K562 (cell line): ENCODE results near the gene LTK. TPM values are rescaled to one million over a fixed set of nuclear protein-coding genes. Genes with fewer than 3 reads are reported as not detected.

Experiments used
- ATAC-seq: fragments of 200-7000 bp; cut with Tn5 transposase; 3 replicates; pipeline ENCODE4 v1.9.1; 2020; ENCODE audit warnings: moderate library complexity
- BruUV-seq: library from RNA; stranded (reverse); fragments of 400-500 nt; replicated peaks from 2 replicates; lab custom pipeline; 2021; lab: Mats Ljungman, UMichigan
- CTCF ChIA-PET: fragments of 300-600 bp; formaldehyde crosslinking; extraction: SDS; loops from one replicate; lab custom pipeline; 2021; ENCODE audit warnings: low intra/inter-chr PET ratio; lab: Yijun Ruan, JAX
- POLR2A ChIA-PET: fragments of 300-600, 350-650 bp; sonication (Branson Sonifier 250); formaldehyde crosslinking; extraction: SDS; loops from one replicate; lab custom pipeline; 2021; ENCODE audit warnings: antibody characterized with exemption, inconsistent platforms; lab: Yijun Ruan, JAX
- DNase-seq, 4 experiments: peaks; one replicate each; pipeline versions ENCODE4 v3.0.0 to v3.0.0-alpha.2; 2011 to 2018; ENCODE audit warnings: low spot score in 3 of 4, mixed read lengths in 3 of 4; ENCODE audit errors: extremely low read depth in 1 of 4
- FAIRE-seq: peaks from 2 replicates; lab custom pipeline; 2011; peaks lifted over from hg19 to GRCh38; lab: Jason Lieb, UNC
- H2AFZ ChIP-seq: 2 replicates; pipeline ENCODE4 v1.6.0; 2011; ENCODE audit warnings: low read depth, low read length, control low read depth, inconsistent platforms
- H3K27ac ChIP-seq: fragments of 200-600 bp; 3 replicates; pipeline ENCODE4 v1.8.0; 2011; ENCODE audit warnings: low read depth, mild to moderate bottlenecking, control low read depth, inconsistent platforms, low read length, moderate library complexity, mixed read lengths; ENCODE audit errors: extremely low read depth
- H3K27me3 ChIP-seq, 2 experiments: fragments of 300-600 bp in 1 of 2; 2 replicates in 1 of 2; 3 replicates in 1 of 2; pipeline versions ENCODE4 v1.6.0 to v1.8.0; 2011; ENCODE audit warnings: inconsistent platforms in 2 of 2, low read length in 2 of 2, mild to moderate bottlenecking in 1 of 2, mixed read lengths in 1 of 2, moderate library complexity in 1 of 2; ENCODE audit not compliant: control insufficient read depth in 2 of 2, insufficient read depth in 2 of 2
- H3K36me3 ChIP-seq: fragments of 300-600 bp; 3 replicates; pipeline ENCODE4 v1.8.0; 2011; ENCODE audit warnings: mild to moderate bottlenecking, low read length, inconsistent platforms; ENCODE audit not compliant: control insufficient read depth, insufficient read depth
- H3K4me1 ChIP-seq, 2 experiments: fragments of 200-600 bp in 1 of 2; replicated peaks in 1 of 2; 2 replicates in 1 of 2; 3 replicates in 1 of 2; pipeline versions ENCODE4 v1.5.1 to v1.8.0; 2011; ENCODE audit warnings: inconsistent platforms in 2 of 2, low read length in 2 of 2, mild to moderate bottlenecking in 1 of 2, mixed read lengths in 1 of 2, moderate library complexity in 1 of 2; ENCODE audit not compliant: control insufficient read depth in 2 of 2, insufficient read depth in 2 of 2
- H3K4me2 ChIP-seq: 2 replicates; pipeline ENCODE4 v1.6.1; 2011; ENCODE audit warnings: low read length, control low read depth, inconsistent platforms, mixed read lengths; ENCODE audit not compliant: insufficient read depth
- H3K4me3 ChIP-seq: fragments of 200-600 bp; sonication (generic), shearing (Covaris generic); 2 replicates; pipeline ENCODE4 v1.5.1; 2016; ENCODE audit warnings: control low read depth, inconsistent platforms
- H3K79me2 ChIP-seq: fragments of 200-600 bp; 3 replicates; pipeline ENCODE4 v1.8.0; 2011; ENCODE audit warnings: low read length, inconsistent platforms; ENCODE audit not compliant: control insufficient read depth, insufficient read depth
- H3K9ac ChIP-seq, 2 experiments: 2 replicates each; pipeline versions ENCODE4 v1.6.0 to v1.6.1; 2011; ENCODE audit warnings: low read depth in 2 of 2, low read length in 2 of 2, control low read depth in 1 of 2, inconsistent platforms in 1 of 2, mild to moderate bottlenecking in 1 of 2, mixed read lengths in 1 of 2; ENCODE audit not compliant: insufficient read depth in 1 of 2
- H3K9me1 ChIP-seq: one replicate; pipeline ENCODE4 v1.6.0; 2011; ENCODE audit warnings: inconsistent platforms, mild to moderate bottlenecking, low read length, moderate library complexity; ENCODE audit not compliant: control insufficient read depth, insufficient read depth
- H3K9me3 ChIP-seq: replicated peaks from 2 replicates; pipeline ENCODE4 v1.5.1; 2011; ENCODE audit warnings: low read depth, low read length, inconsistent platforms; ENCODE audit not compliant: control insufficient read depth, insufficient read depth
- H4K20me1 ChIP-seq: replicated peaks from 2 replicates; pipeline ENCODE4 v1.6.1; 2011; ENCODE audit warnings: low read length, inconsistent platforms, mixed read lengths; ENCODE audit not compliant: control insufficient read depth, insufficient read depth
- ATF2 ChIP-seq: sonication (generic); formaldehyde crosslinking; IDR thresholded peaks from 2 replicates; pipeline ENCODE4 v1.8.1; 2022; ENCODE audit warnings: missing genetic modification reagents
- NR3C1 ChIP-seq: sonication (generic); formaldehyde crosslinking; IDR thresholded peaks from 2 replicates; pipeline ENCODE4 v1.8.1; 2022; ENCODE audit warnings: missing genetic modification reagents
- POLR2G ChIP-seq: fragments of 200-400 bp; formaldehyde crosslinking; IDR thresholded peaks from 2 replicates; pipeline ENCODE4 v1.6.1; 2017; ENCODE audit warnings: low read depth, mild to moderate bottlenecking, antibody characterized with exemption, low read length, moderate library complexity
- SUPT5H ChIP-seq: fragments of 450-650 bp; IDR thresholded peaks from 2 replicates; pipeline ENCODE4 v1.6.1; 2016
- TCF7 ChIP-seq: sonication (generic); IDR thresholded peaks from 2 replicates; pipeline ENCODE4 v1.6.1; 2016; ENCODE audit warnings: antibody characterized with exemption, borderline replicate concordance
- ZBTB33 ChIP-seq: sonication (generic); formaldehyde crosslinking; IDR thresholded peaks from 2 replicates; pipeline ENCODE4 v1.8.1; 2023; ENCODE audit warnings: mild to moderate bottlenecking, missing genetic modification reagents
- ZNF347 ChIP-seq: fragments of 450-650 bp; formaldehyde crosslinking; IDR thresholded peaks from 2 replicates; pipeline ENCODE4 v1.4.0; 2020; ENCODE audit warnings: low read depth, mild to moderate bottlenecking, moderate library complexity
- WGBS: fragments of 100-300 bp; shearing (Covaris generic); methylation state at CpG from one replicate; pipeline ENCODE4 v1.1.6; 2016; ENCODE audit warnings: low coverage, mixed read lengths; ENCODE audit not compliant: insufficient coverage; ENCODE audit errors: missing lambda C conversion rate; 5-methylcytosine and 5-hydroxymethylcytosine counted together
- in situ Hi-C: fragments of 300-500 bp; cut with MboI; formaldehyde crosslinking; loops from 4 replicates; pipeline ENCODE4 v1.15.0; 2018; ENCODE audit warnings: inconsistent platforms, mixed read lengths
- intact Hi-C: fragments of 100-400 bp; cut with micrococcal nuclease; formaldehyde crosslinking; loops from 2 replicates; pipeline ENCODE4 v1.14.2; 2022
- polyA plus RNA-seq, 8 experiments: library from polyadenylated mRNA; depleted of rRNA in 4 of 8; stranded (reverse) in 5 of 8; unstranded in 3 of 8; fragments of >200 nt; fragmentation: Nextera tagmentation in 2 of 8; fragmentation: Illumina TruSeq in 1 of 8; extraction: Ambion mirVana in 2 of 8; extraction: Trizol in 1 of 8; gene quantifications; 2 replicates each; pipeline versions ENCODE4 v1.2.1 to v1.2.3, GENCODE V29; 2011 to 2014; ENCODE audit warnings: inconsistent platforms in 1 of 8, missing spikeins in 1 of 8
- total RNA-seq, 7 experiments: library from RNA; depleted of rRNA in 6 of 7; stranded (reverse); fragments of >200 nt in 6 of 7; fragmentation: Illumina TruSeq in 2 of 7; extraction: Trizol in 2 of 7; gene quantifications; 2 replicates each; pipeline versions ENCODE4 v1.2.1 to v1.2.3, GENCODE V29; 2011 to 2021; ENCODE audit warnings: low replicate concordance in 1 of 7

Gene LTK
- total and polyA plus RNA-seq, 9 of the 15 experiments (the other 6 are each of a cell fraction or from before 2014, with no cell fraction given), result 0.25 to 4.4 (median 1.8) TPM

- H3K36me3 ChIP-seq, result no peaks in the 10 kb centered on the region
- no peaks in the 10 kb centered on the region; the same call in 2 of the 3 replicates for H3K79me2 ChIP-seq
- H2AFZ ChIP-seq, result no peak overlapping the region
- WGBS, result 94% methylated on average over 14 of the region's 56 CpGs
- no peak overlapping the region for H3K27ac ChIP-seq
- DNase-seq, result no peak
- H3K9me1 ChIP-seq, result peaks cover 3% of the 10 kb centered on the region
- no peak for ATAC-seq
- no peak overlapping the region for H3K4me3 ChIP-seq
- BruUV-seq, result no TSS peak
- TF ChIP-seq ATF2 (CRISPR knock-in tag), result no peak
- TF ChIP-seq NR3C1 (CRISPR knock-in tag), result no peak
- TF ChIP-seq TCF7, result no peak
- no peak for TF ChIP-seq SUPT5H
- TF ChIP-seq ZNF347 (CRISPR knock-in tag), result no peak
- TF ChIP-seq ZBTB33 (CRISPR knock-in tag), result peak; percentile 72
- TF ChIP-seq POLR2G, result peak; percentile 35
- no peaks in the 10 kb centered on the region for H3K27me3 ChIP-seq
- intact Hi-C loops (no loop called here), in situ Hi-C loops (no loop called here)
- ChIA-PET CTCF (no interaction called here), POLR2A (interaction anchor here (1.0 kb wide), 2 partner anchors 12 to 46 kb away, joined by 3 to 4 read pairs; no protein-coding TSS in a partner anchor)
- peaks cover 9 to 30% of the 10 kb centered on the region in 2 experiments; a peak in 4 of 5 replicates for H3K4me1 ChIP-seq
- no peak for FAIRE-seq
- H3K9me3 ChIP-seq, result no peaks in the 10 kb centered on the region
- no peaks in the 10 kb centered on the region for H4K20me1 ChIP-seq
- H3K4me2 ChIP-seq, result no peak overlapping the region
- no peak overlapping the region for H3K9ac ChIP-seq
Observed at GRCh38 chr15:41511331-41511898, 2.2 kb downstream of the LTK start.
